IPS DF 19.7 (cell line): ENCODE data around the gene KREMEN1.

ENCODE experiments used
- DNase-seq: peaks from one replicate; pipeline ENCODE4 v3.0.0-alpha.2; 2013; ENCODE audit warnings: low read depth, low spot score

KREMEN1 gene

DNA sequence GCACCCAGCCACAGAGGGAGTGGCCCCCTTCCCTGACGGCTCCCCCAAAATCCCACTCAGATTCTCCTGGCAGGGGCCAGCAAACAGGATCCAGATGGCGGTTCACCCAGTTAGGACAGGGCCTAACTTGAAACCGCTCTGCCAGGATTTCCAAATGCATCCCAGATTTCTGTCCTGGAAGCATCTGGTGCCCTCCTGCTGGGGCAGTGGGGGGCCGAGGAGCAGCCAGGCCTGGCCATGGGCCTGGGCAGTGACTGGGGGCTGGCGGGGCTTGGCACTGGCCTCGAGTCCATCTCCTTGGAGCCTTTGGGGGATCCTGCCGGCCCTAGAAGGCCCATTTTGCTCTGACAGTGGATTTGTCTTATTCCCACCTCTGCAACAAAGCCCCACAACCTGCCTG is 115.0 kb downstream of the KREMEN1 start:
- no peak for DNase-seq

DNA sequence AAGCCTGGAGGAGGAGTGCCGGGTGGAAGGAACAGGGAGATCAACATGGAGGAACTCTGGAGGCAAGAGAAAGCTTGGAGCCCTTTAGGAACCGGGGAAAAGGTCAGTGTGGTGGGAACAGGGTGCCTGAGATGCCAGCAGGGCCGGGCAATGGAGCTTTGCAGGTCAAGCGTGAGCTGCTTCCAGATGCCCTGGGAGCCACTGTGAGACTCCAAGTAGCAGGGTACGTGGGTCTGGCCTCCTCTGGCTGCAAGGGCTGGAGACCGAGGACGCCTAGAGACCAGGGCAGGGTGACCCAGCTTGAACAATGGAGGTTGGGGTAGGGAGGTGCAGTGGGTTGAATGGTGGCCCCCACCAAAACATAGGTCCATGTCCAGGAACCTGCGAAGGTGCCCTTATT is 117.2 kb downstream of the KREMEN1 start:
- no peak for DNase-seq

DNA sequence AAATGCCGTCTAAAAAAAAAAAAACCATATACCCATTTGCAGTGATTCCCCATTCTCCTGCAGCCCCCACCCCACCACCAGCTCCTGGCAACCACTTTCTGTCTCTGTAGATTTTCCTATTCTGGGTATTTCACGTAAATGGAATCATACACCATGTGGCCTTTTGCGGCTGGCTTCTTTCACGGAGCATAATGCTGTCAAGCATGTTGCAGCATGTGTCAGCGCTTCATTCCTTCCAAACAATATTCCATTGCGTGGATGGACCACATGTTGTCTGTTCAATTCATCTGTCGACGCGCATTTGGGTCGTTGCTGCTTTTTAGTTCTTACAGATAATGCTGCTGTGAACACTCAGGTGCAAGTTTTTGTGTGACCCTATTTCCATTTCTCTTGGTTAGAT is 118.1 kb downstream of the KREMEN1 start:
- DNase-seq, result no peak

DNA sequence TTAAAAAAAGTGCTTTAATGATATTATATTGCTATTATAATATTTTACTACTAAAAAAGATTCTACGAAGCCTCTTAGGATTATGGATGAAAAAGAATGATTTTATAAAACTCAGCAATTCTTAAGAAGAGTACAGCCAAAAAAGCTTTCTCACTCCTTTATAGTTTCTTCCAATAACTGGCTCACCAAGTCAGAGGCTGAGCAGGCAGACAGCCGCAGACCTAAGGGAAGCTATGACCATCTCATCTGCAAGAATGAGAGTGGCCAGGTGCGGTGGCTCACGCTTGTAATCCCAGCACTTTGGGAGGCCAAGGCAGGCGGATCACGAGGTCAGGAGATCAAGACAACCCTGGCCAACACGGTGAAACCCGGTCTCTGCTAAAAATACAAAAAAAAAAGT is 120.2 kb downstream of the KREMEN1 start:
- no peak for DNase-seq

DNA sequence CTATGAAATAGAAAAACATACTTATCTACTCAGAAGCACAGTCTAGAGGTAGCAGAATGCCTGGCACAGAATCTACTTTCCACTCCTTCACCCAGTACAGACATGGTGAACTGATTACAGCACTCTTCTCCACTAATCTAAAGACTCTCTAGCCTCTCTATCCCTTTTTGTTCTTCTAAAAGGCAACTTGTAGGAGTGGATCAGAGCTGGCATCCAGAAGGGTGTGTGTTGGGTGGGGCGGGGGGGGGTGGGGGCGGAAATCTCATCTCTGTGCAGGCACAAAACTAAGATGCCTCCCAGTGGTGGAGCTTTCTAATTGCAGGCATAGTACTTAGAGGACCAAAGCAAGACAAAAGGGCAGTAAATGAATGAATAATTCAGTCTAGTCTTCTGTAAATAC is 121.3 kb downstream of the KREMEN1 start:
- DNase-seq, result no peak

DNA sequence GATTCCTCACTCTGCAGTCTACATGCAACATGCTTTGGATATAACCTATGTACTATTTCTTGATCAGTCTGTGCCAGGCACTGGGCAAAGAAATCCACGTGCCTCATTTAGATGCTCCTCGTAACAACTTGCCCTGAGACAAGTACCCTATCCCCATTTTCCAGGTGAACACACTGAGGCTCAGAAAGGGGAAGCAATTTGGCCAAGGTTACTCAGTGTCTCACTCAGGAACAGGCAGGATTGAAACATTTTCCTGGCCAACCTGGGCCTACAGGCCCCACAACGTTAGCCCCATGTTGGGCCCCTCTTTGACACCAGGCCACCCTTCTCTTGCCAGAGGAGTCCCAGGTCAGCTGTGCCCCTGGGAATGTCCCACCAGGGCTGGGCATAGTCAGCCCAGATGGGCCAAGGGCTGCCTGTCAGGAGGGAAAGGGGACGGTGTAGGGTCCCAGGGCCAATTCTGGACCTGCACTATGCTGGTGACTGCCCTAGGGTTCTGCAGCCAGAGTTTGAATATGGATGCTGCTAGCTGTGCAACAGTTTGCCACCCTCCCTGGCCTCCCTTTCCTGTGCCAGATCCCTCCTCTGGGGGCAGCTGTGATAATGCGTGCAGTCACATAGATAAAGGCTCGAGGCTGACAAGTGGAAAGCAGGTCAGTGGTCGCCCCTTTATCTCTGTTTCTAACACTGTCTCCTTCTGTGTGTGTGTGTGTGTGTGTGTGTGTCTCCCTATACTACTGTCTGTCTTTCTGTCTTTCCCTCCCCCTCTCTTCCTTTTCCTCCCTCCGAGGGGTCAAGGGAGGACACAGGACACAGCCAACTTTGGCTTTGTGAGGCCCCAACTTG is 122.5 kb downstream of the KREMEN1 start:
- DNase-seq, result no peak

DNA sequence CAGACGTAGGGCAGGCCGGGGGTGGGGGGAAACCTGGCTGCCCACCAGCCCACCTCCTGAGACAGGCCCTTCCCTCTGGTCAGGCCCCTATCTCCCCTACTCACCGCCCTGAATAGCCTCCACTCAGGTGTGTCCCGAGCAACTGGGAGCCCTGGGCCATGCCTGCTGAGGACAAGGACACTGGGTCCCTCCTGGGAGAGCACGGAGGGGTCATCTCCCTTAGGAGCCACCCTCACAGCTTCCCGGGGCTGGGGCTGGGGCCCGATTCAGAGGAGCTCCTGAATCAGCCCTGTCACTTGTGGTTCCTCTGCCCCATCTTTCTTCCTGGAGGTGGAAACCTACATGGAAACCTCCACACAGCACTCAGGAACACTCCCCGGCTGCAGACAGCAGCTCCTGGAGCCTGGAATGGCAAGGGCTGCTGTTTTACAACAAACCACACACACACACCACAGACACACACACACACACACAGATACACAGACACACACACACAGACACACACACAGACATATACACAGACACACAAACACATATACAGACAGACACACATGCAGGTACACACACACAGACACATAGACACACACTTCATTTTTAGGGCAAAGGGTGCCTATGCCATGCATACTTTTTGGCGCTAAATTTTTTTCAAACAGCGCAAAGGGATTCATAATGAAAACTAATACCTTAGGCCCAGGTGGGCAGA is 123.3 kb downstream of the KREMEN1 start:
- DNase-seq, result no peak

DNA sequence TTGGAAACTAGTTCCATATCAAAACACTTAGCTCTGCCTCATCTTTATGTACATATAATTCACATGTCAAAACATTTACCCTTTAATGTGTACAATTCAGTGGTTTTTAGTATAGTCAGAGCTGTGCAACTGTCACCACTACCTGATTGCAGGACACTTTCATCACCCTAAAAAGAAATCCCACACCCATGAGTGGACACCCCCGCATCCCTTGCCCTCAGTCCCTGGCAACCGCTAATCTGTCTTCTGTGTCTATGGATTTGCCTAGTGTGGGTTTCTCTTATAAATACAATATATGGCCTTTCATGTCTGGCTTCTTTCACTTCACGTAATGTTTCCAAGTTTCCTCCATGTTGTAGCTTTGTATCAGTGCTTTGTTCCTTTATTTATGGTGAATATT is 124.3 kb downstream of the KREMEN1 start:
- no peak for DNase-seq

DNA sequence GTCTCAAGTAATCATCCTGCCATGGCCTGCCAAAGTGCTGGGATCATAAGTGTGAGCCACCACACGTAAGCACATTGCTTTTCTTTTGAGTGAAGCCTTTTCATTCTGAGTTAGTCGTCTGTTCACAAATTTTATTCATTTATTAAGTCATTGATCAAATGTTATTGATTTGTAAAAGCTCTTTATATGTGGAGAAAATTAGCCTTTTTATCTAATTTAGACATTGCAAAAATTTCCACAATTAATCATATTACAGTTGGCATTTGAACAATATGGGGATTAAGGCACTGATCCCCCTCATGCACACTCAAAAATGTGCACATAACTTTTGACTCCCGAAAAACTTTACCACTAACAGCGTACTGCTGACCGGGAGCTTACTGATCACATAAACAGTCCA is 125.4 kb downstream of the KREMEN1 start:
- no peak for DNase-seq

DNA sequence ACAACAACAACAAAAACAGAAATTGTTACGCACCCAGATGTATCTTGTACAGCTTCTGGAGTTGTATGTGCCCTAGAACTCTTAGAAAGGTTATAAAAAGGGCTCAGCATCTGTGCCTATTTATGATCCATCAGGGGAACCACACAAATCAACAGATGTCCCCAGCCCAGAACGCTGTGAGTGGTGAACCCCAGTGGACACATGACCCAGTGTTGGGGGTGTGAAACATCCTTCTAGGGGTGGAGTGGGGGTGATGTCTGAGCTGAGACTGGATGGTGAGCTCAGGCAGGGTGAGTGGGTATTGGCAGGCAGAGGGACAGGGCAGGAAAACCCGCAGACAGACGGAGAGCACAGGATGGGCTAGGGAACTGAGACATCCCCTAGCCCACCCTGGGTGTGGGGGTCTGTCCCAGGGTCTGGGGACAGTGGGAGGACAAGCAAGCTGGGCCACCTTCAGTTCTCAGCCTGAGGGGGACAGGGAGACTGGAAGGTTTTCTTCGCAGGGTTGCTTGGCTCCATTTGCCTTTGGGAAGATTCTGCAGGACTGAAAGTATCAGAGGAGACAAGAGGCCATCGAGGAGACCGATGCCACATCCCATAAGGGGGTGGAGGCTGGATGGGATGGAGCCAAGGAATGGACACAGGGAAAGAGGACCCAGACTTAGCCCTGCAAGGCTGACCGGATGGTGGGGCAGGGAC is 127.0 kb downstream of the KREMEN1 start:
- no peak for DNase-seq

DNA sequence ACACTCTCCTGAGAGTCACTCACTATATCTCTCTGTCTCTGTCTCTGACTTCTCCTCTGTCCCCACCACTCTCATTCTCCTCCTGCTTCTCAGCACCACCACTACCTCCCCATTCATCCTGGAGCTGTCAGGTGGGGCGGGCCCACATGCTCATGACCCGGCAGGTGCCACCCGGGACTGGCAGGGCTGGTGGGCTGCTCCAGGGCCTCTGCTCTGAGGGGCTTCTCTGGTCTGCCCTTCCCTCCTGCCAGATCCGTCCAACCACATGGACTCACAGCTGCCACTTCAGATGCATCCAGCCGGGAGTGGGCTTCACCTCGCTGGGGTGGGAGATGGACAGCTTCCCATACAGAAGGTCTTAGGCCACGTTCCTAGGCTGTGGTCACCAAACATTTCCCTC is 128.1 kb downstream of the KREMEN1 start:
- DNase-seq, result no peak

DNA sequence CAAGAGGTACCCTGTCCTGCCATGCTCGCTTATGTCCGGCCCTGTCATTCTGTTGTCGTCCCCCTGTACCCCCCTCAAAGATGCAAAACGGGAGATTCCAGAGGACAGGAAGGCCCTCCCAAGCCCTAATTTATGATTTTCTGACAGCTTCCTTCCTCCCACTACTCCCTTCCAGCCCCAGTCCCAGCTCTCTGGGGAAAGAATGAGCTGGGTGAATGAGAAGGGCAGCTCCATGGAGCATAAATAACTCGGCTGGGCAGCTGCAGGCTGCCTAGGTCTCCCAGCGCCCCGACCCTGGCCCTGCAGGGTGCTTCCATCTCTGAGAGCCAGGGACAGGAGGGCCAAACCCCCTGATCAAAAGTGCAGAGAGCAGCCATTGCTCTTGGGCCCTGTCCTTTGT is 128.9 kb downstream of the KREMEN1 start:
- no peak for DNase-seq

DNA sequence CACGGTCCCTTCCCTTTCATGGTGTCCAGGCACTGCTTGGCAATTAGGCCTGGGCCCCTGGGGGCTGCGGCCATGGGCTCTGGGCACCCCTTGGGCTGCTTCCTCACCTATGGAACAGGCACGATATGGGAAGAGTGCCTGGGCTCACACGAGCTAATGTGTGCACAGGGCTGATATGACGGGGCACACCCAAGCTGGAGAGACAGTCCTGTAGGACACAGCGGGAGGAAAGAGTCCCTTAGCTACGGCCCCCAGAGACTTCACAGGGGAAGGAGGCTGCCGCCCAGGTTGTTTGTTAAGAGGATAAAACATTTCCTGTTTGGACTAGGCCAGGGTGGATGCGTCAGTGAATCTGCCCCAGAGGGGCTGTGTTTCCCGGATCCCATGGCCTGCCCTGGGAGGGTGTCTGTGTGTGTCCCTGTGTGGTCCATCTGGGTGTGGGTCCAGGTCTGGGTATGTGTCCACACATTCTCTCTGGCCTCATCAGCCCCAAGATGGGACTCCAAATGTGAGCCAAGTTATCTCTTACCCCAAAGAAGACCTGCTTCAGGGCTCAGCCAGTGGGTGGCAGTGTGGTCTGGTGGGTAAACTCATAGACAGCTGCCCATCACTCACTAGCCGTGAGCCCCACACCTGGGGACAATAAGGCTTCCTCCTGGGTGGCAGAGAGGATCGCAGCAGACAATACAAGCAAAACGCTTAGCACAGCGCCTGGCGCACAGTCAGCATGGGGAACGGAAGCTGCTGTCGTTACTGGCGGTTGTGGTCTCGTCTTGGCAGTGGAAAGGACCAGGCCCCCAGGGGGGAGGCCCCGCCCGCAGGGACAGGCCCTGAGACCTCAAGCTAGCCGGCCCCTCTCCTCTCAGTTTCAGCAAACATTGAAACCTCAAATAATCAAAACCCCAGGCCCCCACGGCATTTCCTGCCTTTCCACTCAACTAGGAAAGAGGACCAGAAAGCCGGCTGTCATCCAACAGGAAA is 129.7 kb downstream of the KREMEN1 start:
- DNase-seq, result peak; percentile 35

DNA sequence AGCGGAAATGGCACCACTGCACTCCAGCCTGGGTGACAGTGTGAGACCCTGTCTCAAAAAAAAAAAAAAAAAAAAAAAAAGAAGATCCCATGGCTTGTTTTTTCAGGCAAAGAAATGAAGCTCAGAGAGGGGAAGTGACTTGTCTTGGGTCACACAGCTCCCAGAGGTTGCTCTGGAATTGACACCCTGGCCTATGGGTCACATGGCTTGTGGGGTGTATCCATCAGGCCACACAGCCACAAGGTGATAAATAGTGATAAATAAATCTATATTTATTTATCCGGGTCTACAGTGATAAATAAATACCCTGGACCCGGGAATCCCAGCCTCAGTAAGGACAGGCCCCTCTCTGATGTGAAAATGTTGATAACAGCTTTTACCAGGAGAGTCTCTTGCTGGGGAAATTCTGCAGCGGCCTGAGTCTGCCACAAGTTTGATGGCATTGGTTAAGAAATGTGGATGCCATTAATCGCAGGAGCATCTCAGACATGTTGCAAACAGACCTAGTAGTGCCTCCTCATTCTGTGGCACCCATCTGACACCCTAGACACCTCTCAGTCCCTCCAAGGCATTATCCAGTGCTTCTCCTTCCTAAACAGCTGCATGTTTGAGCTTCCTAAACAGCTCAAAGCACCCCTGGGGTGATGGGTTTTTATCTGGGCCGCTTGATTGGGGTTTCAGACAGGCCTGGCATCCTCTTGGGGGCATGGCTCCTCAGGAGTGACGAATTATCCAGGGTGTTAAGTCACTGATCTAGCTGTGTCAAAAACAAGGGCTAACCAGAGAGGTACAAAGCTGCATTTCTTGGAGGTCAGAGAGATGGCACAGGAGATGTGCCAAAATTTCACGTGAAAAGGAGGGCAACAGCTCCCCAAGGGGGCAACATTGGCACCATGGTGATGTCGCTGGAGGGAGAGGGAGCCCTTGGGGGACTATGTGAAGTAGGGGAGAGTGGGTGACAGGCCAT is 130.9 kb downstream of the KREMEN1 start:
- DNase-seq, result no peak

DNA sequence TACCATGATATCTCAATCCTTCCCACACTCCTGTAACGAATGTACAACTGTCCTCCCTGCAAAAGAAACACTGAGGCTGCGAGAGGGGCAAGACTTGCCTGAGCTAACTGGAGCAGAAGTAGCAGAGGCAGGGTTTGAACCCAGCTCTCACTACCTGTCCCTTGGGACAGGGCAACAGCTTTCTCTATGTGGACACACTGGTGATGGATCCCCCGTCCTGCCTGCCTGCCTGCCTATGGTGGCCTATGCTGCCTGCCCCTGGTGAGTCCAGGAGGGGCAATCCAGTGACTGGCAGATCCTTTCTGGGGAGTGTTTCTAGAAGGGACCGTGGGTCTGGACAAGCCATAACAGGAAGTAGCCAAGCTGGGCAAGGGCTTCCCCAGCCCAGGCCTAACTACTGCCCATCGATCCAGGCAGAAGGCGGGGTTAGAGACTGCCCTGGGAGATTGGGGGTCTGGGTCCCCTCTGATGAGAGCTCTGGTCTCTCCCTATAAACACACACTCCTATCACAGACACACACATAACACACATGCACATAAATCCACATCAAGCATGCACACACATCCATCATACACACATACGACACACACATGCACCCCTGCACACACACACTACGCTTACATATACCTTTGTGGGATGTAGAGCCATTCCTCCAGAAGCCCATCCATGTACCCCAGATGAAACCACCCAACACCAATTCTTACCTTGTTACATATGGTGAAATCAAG is 131.8 kb downstream of the KREMEN1 start:
- DNase-seq, result no peak

DNA sequence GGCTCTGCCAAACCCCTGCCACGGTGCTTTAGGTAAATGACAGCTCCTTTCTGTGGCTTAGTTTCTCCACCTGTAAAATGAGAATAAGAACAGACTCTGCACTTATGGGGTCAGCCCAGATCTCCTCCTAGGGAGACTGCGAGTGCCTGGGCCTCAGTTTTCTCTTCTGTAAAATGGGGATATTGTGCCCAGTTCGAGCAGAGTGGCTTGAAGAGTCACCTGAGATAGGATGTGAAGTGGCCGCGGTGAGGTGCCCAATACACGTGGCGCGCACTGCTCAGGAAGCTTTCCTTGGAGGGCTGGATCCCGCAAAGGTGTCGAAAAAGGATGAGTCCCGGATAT is 132.4 kb downstream of the KREMEN1 start:
- no peak for DNase-seq

DNA sequence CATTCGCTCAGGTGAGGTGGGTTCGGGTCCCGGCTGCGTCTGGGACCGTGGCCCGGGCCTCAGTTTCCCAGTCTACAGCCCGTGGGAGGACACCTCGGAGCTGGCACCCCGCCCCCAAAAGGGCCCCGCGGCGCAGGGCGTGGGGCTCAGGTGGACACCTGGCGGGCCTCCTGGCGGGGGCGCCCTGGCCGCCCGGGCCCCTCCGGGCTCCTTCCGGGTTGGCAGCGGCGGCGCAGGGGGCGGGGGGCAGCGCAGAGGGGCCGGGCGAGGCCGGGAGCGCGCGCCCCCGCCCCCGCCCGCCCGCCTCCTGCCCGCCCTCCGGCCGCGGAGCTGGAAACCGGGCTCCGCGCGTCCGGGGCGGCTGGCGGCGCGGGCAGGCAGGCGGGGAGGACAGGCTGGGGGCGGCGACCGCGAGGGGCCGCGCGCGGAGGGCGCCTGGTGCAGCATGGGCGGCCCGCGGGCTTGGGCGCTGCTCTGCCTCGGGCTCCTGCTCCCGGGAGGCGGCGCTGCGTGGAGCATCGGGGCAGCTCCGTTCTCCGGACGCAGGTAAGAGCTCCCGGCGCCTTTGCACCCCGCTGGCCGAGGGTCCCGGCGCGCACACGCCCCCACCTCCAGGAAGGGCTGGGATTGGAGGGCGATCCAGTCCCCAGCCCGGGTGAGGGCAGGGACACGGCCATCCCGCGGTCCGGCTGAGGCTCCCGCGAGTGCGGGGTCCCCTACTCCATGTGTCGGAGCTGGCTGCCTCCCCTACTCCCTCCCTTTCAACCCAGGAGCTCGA is 132.9 kb downstream of the KREMEN1 start, which contains the start of gene EMID1:
EMID1 (plus strand) TSS at position 303 of the 778 bp plus-strand sequence; CDS start at position 446, 143 bp downstream.
- DNase-seq, result no peak

DNA sequence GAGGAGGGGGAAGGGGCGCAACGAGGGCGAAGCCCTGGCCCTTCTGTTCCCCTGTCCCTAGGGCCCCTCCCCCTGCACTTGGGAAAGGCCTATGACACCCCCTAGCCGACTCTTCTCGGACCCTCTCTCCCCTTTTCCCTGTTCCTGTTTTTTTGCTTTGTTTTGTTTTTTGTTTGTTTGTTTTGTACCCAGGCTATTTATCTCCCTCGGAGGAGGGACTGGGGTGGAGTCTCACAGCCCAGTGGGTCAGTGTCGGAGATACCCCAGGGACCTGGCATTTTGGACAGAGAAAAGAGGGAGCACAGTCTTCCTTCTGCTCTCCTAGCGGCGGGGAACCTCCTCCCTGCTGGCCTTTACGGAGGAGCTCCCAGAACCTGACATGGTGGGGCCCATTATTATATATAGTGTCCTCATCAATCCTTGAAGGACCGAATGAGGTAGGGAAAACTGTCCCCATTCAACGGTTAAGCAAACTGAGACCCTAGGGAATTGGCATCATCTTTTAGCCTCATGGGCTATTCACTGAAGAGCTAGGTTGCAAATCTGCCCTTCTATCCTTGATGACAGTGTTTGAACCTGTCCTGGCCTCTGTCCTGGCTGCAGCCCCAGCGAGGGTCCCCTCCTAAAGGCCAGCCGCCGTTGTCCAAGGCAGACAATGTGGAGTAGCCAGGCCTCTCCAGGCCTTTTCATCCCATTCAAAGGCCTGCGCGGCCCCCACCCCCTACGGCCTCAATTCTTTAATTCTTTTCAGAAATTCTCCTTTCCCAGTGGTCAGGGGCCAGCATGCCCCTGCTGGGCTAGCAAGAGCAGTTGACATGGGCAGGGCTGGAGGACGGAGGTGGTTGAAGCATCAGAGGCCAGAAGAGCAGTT is 133.8 kb downstream of the KREMEN1 start:
- DNase-seq, result no peak
